HG03442 (cell line): Measurements from ENCODE around the gene NRG2.

Source experiments
- ATAC-seq: cut with Tn5 transposase; IDR thresholded peaks from one replicate; pipeline ENCODE4 v1.9.1; 2021; ENCODE audit warnings: mild to moderate bottlenecking, moderate library complexity; ENCODE audit not compliant: unreplicated experiment

The NRG2 gene

GRCh38 chr5:139821806-139822552 lies 221.1 kb downstream of the NRG2 start:
- ATAC-seq = no peak

GRCh38 chr5:139820606-139821005 lies 222.5 kb downstream of the NRG2 start:
- no peak for ATAC-seq

GRCh38 chr5:139820130-139820529 lies 223.0 kb downstream of the NRG2 start:
- ATAC-seq = no peak

- ATAC-seq = no peak
These were observed 225.1 kb downstream of the NRG2 start for GRCh38 chr5:139817970-139818369.

GRCh38 chr5:139817362-139817761 lies 225.7 kb downstream of the NRG2 start:
- no peak for ATAC-seq

GRCh38 chr5:139816566-139816965 lies 226.5 kb downstream of the NRG2 start:
- ATAC-seq = no peak

GRCh38 chr5:139814704-139815280 lies 228.3 kb downstream of the NRG2 start:
- no peak for ATAC-seq

GRCh38 chr5:139814191-139814601 lies 228.9 kb downstream of the NRG2 start:
- no peak for ATAC-seq

- no peak for ATAC-seq
These were observed 230.0 kb downstream of the NRG2 start for GRCh38 chr5:139812836-139813805.

GRCh38 chr5:139812323-139812722 lies 230.8 kb downstream of the NRG2 start:
- ATAC-seq = no peak

GRCh38 chr5:139811274-139811607 lies 231.9 kb downstream of the NRG2 start:
- no peak for ATAC-seq

GRCh38 chr5:139810341-139811273 lies 232.5 kb downstream of the NRG2 start:
- ATAC-seq = no peak

- no peak for ATAC-seq
These were observed 233.7 kb downstream of the NRG2 start for GRCh38 chr5:139809331-139809810.

GRCh38 chr5:139808481-139809330 lies 234.4 kb downstream of the NRG2 start:
- ATAC-seq = no peak

GRCh38 chr5:139807647-139808030 lies 235.5 kb downstream of the NRG2 start:
- no peak for ATAC-seq

GRCh38 chr5:139806726-139807646 lies 236.1 kb downstream of the NRG2 start:
- no peak for ATAC-seq

GRCh38 chr5:139806111-139806510 lies 237.0 kb downstream of the NRG2 start:
- no peak for ATAC-seq

GRCh38 chr5:139805545-139805944 lies 237.6 kb downstream of the NRG2 start:
- ATAC-seq = no peak
